SKM-1 treated with dmso at 0.1 percent for 144 hours (cell line): ENCODE measurements around the gene SLC13A1.
"Not testable (repeated sequence)": the region's sequence is repeated elsewhere in the genome, so short reads cannot be mapped to it uniquely, and the experiment has no call there.

Experiments used
- DNase-seq: peaks from one replicate; lab custom pipeline; 2025; ENCODE audit not compliant: unreplicated experiment; lab: John Stamatoyannopoulos, UW

Gene SLC13A1

DNA sequence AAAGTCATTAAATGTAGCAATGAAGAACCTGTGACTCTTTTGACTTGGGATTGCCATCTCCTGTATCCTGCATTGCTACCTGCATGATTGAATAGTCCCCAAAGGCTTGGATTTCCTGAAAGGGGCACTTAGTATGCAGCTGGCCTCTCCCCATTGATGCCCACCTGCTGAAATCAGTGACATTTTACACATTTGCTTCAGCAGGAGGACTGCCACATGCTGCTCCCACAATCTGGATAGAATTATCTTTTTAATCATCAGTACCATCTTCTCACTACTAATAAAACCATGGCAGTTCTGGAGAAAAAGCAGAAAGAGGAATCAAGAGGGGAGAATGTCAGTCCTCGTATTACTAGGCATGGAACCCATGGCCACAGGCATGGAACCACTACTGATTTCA is 67.8 kb downstream of the SLC13A1 start:
- no peak for DNase-seq

DNA sequence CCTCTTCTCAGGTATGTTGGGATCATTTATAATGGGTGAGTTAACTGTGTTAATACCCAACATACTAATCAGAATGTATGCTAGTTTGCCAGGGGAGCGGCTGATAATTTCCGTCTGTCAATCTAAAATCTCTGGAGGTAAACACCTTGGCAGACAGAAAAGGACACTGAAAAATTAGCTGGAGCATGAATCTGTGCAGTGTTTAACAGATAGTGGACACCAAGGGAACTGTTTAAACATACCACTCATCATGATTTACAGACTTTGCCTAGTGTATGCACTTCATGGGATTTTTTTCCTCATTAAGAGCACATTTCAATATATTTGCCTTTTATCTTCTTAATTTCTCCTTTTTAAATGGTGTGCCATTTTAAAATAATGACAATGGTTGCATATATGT is 68.2 kb downstream of the SLC13A1 start:
- no peak for DNase-seq

DNA sequence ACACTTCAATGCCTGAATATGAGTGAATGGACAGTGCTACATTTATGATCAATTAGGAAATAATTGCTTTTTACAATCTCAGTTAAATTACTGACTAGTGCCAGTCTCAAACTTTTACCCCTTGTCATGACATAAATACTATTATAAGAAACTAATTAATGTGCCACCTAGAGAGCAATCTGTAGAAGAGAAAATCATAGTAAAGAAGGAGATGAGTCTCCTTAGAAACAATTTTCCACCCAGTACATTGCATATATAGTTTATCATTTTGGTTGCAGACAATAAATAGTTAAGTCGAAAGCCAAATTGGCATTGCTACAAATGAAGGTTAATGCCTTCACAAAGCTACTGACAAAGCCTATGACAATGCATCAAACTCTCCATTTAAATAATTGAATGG is 68.6 kb downstream of the SLC13A1 start:
- DNase-seq: no peak

DNA sequence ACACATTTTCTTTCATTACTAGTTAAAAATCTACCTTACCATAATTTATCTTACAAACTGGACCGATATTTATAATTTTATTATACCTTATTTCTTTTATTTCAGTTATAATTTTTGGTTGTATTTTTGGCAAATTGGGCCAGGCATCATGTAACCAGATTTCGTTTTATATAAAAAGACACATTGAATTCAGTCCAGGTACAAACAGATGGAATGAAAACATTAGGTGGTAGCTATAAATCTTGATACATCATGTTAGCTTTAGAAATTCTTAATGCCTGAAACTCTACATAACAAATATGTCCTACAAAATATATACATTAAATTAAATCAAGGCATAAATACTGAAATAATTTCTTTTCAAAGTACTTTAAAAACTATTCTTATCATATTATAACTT is 73.1 kb downstream of the SLC13A1 start:
- DNase-seq: no peak

DNA sequence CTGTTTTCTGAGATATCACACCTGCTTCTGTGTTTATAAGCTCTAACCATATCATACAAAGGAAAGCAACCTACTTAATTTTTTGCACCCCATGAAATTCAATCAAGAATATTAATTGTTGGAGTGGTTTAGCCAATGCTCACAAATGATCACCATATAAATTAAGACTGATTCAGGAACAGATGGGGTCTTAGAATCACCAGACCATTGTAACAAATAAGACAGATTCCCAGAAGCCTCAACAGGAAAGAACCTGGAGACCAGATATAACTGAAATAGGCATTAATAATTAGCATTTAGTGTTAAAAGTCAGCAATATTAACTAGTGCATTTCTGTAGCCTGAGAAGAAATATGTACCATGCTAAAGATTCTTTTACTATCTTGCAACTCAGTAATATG is 73.6 kb downstream of the SLC13A1 start:
- no peak for DNase-seq

DNA sequence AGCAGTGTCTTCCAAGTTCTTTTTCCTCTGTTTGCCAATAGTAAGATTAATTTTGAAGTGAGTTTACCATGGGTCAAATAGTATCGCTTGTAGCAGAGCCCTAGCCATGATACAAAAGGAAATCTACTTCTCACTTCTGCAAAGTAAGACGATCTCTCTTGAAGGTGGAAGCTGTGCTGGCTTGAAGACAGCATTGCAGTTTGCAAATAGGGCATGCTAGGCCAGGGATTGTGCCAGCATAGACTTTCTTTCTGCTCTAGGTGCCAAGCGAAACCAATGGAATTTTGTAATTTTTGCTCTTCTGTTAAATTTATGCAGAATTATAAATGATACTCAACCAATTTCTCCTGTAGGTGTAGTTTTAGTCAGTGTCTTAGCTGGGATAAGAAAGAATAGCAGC is 74.5 kb downstream of the SLC13A1 start:
- DNase-seq: no peak

DNA sequence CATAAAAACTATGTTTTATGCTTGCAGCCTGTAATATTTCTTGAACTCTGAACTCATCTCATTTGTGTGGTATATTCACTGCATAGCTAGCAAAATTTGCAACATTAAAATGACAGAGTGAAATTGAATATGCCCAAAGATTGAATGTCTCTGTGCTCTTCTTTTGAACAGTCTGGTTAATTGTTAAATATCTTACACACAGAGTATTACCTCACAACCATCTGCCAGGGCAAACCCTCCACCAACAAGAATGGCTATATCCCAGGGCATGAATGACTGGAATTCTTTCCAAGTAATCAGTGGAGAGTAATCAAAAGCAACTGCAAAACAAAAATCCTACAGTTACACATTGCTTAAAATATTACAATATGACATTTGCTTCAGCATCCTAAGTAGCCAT is 76.9 kb downstream of the SLC13A1 start:
- no peak for DNase-seq

DNA sequence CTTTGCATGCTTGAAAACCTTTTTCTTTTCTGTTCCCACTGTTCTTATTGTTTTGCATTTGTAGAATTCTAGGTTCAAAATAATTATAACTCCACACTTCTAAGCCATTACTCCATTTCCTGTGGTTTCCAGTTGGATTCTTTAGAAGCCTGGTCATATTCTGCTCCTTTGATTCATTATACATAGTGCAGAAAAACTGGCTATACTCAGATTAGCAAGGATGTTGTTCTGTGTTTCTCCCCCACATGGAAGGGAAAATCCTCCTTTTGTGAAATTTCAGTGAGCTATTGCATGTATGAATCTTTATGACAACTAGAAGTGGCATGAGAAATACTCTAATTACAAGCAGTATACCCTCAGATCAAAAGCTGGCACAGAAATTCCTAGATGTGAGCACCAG is 79.5 kb downstream of the SLC13A1 start:
- DNase-seq: no peak

DNA sequence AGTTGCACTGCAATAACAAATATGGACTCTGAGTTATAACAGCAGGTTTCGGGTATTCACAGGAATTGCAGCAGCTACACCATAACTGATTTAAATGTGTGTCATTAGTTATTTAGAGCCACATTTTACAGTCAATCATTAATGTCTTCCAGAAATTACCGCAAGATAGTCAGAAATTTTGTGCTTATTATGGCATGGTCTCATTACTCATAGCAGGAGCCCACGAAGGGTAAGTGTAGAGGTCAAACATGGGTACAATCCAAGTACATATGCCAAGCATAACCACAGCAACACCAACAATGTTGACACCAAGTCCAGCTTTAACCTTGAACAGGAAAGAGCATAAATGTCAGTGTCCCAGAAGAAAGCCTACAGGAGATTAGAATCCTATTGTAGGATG is 84.4 kb downstream of the SLC13A1 start:
- DNase-seq: no peak

DNA sequence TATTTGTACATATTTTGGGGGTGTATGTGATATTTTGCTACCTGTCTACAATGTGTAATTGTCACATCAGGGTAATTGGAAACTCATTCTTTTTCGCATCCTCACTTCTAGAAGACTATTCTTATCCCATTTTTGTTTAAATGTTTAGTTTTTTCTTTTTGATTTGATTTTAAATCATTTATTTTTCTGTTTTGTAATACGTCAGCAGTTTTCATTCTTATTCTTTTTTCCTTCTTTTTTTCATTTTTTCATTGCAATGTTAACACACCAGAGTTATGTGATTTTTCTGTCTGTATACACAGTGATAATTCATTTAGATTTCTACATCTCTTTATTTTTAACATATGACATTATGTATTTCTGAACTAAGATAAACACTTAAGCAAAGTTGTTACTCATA is 85.5 kb downstream of the SLC13A1 start:
- DNase-seq: no peak

DNA sequence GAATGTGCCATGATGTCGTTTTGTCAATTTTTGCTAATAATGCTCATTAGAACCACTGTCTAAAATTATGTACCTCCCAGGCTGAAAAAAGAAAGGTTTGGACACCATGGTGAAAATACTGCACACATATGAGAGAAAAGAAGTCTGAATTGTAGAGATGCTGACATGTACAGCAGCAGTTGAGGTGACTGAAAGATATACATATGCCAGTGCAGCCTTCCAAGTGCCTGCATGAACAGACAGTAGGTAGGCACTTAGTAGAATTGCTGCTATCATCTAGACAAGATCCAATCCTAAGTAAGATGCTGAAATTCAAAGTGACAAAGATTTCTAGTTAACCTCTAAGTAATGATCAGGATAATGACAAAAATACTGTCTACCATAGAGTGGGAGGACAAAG is 86.9 kb downstream of the SLC13A1 start:
- DNase-seq: no peak

DNA sequence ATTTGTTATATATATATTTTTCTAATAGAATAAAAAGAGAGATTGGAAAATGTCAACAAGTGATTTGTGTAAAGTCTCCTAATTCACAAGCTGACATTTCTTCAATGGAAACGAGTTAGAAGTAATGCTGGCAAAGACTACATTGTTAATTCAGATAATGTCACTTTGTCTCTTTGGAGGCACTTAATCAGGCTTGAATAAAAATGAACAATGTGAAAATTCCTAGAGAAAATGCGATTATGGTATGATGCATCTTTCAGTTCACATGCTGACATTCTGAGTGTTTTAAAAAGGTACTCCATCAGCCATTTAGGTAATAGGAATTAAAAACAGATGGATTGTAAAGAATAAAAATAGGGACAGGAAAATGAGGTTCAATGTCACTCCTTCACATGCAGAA is 100.1 kb downstream of the SLC13A1 start:
- DNase-seq: no peak

DNA sequence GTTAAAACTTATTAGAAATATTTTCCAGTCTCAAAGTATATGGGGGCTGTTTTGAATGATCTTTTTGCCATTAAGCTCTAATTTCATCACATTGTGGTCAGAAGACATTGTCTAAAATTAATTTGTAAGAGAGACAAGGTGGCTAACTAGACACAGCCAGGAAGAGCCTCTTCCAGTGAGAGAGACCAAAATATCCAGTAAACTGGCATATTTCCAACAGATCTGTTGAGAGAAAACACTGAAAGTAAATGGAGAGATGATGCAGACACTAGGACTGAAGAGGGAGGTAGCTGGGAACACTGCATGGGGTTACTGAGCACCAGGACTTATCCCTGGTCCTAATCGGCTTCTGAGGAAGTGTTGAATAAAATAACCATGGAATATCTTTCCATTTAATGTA is 102.8 kb downstream of the SLC13A1 start:
- no peak for DNase-seq

DNA sequence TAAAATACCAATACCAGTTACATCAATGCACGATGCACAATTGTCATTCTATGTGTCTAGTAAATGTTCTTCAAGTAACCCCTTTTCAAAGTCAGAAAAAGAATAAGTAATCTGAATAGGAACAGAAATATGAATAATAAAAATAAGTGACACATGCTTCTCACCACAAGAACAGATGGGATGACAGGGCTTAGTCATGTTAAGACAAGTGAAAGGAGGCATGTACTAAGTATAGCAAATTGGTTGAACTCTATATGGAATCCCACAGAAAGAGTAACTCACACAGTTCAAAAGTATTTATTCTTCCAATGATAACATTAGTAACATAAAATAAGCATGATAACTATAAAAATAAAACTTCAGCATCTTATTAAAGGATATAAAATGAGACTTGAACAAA is 103.3 kb downstream of the SLC13A1 start:
- no peak for DNase-seq

DNA sequence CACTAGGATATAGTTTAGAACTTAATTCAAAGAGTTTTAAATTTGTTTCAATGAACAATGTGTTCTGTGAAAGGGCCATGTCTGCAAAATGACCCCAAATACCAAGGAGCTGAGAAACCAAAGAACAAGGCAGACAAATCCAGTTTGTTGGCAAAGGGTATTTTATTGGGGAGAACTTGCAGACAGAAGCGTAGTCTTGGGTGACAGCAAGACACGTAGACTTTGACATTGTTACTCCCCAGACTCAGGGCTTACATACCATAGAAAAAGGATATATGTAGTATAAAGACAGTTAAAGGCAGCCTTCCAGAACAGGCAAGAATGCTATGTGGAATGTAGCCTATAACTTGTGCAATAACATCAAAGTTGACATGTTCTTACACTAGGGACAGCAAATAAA is 109.3 kb downstream of the SLC13A1 start:
- no peak for DNase-seq

DNA sequence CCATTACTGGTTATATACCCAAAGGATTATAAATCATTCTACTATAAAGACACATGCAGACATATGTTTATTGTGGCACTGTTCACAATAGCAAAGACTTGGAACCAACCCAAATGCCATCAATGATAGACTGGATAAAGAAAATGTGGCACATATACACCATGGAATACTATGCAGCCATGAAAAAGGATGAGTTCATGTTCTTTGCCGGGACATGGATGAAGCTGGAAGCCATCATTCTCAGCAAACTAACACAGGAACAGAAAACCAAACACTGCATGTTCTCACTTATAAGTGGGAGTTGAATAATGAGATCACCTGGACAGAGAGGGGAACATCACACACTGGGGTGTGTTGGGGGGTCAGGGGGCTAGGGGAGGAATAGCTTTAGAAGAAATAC is 112.9 kb downstream of the SLC13A1 start:
- not testable (repeated sequence) for DNase-seq

DNA sequence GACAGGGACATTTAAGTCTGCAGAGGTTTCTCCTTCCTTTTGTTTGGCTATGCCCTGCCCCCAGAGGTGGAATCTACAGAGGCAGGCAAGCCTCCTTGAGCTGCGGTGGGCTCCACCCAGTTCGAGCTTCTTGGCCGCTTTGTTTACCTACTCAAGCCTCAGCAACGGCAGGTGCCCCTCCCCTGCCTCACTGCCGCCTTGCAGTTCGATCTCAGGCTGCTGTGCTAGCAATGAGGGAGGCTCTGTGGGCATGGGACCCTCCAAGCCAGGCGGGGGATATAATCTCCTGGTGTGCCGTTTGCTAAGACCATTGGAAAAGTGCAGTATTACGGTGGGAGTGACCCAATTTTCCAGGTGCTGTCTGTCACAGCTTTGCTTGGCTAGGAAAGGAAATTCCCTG is 114.9 kb downstream of the SLC13A1 start:
- DNase-seq: not testable (repeated sequence)

DNA sequence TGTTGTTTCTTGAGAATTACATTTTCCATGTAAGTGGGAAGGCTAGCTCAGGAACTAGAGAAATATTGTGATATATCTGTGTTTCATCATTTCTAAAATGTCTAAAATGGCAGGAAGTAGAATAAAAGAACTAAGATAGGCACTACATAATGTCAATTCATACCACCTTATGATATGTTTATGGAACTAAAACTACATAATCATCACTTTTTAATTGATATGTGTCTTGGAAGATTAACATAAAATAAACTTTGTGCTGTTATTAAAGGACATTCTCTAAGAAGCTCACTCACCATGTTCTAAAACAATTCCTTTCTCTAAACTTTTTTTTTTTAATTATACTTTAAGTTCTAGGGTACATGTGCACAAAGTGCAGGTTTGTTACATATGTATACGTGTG is 120.7 kb downstream of the SLC13A1 start:
- DNase-seq: no peak

DNA sequence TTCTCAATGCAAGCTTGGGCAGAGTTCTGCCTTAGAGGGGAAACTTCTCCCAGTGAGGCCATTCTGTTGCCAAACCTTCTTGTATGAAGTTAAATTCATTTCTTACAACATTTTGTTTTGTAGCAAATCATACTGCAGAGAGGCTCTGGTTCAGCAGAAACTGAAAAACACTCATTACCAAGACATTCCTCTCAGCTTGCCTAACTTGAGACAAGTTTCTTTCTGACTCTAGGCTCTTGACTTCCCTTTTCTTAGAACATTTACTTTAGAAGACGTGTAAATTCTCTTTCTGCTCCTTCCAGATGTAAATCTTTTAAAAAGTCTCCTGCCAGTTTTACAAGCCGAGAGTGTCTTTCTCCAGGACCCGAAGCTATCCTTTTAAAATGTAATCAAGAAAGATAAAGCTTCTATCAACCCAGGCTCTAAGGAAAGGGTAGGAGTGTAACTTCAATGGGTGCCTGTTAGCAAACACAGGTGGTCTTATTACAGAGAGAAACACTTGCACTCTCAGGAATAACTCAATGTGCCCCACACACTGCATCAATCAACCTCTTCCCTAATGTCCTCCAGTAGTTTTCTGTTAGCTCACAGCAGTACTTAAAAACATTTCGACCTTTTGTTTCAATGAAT is 123.8 kb downstream of the SLC13A1 start:
- DNase-seq: peak; percentile 19

DNA sequence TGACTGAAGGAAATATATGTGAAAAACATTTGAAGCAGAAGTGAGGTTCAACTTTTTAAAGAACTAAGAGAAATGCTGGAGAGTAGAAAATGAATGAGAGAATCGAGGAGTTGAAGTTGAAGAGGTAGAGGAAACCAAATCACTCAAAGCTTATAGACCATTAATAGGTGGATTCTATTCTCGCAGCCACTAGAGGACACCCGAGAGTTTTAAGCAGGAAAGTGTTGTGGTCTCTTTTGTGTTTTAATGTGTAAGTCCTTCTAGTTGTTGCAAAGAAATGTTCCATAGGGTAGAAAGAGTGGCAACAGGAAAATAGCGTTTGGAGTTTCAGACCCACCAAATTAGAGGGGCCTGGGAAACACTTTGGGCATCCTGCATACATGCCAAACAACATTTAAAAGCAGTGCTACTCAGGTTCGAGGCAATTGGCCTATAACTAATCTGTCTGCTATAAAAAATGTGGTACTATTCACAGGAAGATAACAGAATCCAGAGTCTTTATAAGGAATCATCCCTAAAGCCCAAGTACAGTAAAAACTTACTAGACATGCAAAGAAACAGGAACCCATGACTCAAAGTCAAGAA is 129.0 kb downstream of the SLC13A1 start:
- peak; percentile 3 for DNase-seq

DNA sequence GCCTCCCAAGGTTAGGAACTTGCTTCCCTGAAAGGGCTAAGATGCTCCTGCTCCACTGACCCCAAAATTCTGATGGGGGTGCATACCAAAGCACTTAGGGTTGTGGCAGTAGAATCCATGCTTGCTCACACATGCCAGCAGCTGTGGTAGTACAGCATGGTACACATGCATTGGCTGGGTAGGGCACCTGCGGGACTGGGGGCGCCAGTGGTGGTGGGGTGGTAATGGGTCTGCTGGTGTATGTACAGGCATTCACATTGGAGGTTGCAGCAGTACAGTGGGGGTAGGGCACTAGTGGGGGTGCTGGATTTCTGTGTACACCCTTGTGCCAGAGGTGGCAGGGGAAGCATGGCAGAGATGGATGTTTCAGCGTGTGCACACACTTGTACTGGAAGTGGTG is 132.0 kb downstream of the SLC13A1 start:
- no peak for DNase-seq
